ENCODE data around the gene ZBBX. TPM values are rescaled to one million over a fixed set of nuclear protein-coding genes. Genes with fewer than 3 reads are reported as not detected.

ZBBX gene
- total and polyA plus RNA-seq, 4 donors = not detected

DNA sequence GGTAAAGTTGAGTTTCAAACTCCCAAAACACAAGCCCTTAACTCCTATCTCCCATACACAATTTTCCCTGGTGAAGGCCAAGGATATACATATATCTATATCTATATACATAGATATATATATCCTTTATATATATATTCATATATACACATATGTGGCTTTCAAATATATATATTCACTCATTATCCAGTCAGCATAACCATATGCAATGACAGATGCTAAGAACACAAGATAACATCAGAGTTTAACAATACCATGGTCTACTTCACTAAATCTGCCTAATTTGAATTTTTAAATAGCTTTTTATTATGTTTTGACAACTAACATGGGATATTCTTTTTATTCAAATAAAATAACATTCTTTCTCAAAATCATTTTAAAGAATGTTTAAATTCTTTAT lies 24.7 kb downstream of the ZBBX start:
- no peak for TF ChIP-seq NR2F2 (IDR thresholded peaks at IDR 0.05)

DNA sequence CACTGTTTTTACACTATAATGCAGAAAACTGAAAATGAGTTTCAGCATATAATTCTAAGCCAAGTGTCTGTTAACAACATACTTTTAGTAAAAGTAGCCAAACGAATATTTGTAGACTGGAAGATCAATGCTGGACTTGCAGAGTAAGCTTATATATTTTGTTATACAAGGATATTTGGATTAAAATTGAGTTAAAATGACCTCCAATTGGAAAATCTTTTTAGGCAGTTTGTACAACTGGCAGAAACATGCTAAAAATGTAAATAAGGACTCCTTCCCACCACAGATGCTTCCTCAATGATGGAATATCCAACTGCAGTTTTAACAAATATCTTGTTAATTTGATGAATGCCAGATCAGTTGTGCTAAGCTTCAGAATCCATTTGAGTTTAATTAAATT lies 25.3 kb downstream of the ZBBX start:
- no peak overlapping the region for H3K27ac ChIP-seq (ENCODE audit: low read depth in 1 of 2, low read length in 2 of 2)
- WGBS = 57% methylated on average over 1 of the region's 1 CpG
- no peak overlapping the region for H3K9ac ChIP-seq (ENCODE audit: low read depth in 1 of 2, low read length in 2 of 2)
- H3K4me1 ChIP-seq (ENCODE audit: control insufficient read depth in 4 of 4, insufficient read depth in 4 of 4, low read length in 3 of 4) = no peaks in the 10 kb centered on the region
- TF ChIP-seq RXRA (IDR thresholded peaks at IDR 0.05) (no peak), HNF4A (conservative IDR thresholded peaks at IDR 0.05) (no peak), FOXA2 (IDR thresholded peaks at IDR 0.05) (no peak), JUND (IDR thresholded peaks at IDR 0.05) (no peak)
- TF ChIP-seq, protein P1, sequence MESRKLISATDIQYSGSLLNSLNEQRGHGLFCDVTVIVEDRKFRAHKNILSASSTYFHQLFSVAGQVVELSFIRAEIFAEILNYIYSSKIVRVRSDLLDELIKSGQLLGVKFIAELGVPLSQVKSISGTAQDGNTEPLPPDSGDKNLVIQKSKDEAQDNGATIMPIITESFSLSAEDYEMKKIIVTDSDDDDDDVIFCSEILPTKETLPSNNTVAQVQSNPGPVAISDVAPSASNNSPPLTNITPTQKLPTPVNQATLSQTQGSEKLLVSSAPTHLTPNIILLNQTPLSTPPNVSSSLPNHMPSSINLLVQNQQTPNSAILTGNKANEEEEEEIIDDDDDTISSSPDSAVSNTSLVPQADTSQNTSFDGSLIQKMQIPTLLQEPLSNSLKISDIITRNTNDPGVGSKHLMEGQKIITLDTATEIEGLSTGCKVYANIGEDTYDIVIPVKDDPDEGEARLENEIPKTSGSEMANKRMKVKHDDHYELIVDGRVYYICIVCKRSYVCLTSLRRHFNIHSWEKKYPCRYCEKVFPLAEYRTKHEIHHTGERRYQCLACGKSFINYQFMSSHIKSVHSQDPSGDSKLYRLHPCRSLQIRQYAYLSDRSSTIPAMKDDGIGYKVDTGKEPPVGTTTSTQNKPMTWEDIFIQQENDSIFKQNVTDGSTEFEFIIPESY (IDR thresholded peaks at IDR 0.05) = no peak
- TF ChIP-seq, protein P2, sequence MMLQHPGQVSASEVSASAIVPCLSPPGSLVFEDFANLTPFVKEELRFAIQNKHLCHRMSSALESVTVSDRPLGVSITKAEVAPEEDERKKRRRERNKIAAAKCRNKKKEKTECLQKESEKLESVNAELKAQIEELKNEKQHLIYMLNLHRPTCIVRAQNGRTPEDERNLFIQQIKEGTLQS (IDR thresholded peaks at IDR 0.05) = no peak
- H3K9me3 ChIP-seq (ENCODE audit: control insufficient read depth in 4 of 4, low read length in 3 of 4) = no peaks in the 10 kb centered on the region
- no peaks in the 10 kb centered on the region for H3K27me3 ChIP-seq (ENCODE audit: control insufficient read depth in 4 of 4, insufficient read depth in 4 of 4, low read length in 3 of 4)
- H3K4me3 ChIP-seq (ENCODE audit: low read depth in 1 of 3, low read length in 3 of 3) = no peak overlapping the region
- no peak for DNase-seq (ENCODE audit: low spot score)
- no peaks in the 10 kb centered on the region for H3K36me3 ChIP-seq (ENCODE audit: control insufficient read depth in 4 of 4, insufficient read depth in 3 of 4, low read depth in 1 of 4, low read length in 3 of 4)

More for the DNA sequence above, 24.7 kb downstream of the ZBBX start:
- no peak overlapping the region for H3K9ac ChIP-seq (ENCODE audit: low read depth in 1 of 2, low read length in 2 of 2)
- H3K27me3 ChIP-seq (ENCODE audit: control insufficient read depth in 4 of 4, insufficient read depth in 4 of 4, low read length in 3 of 4) = no peaks in the 10 kb centered on the region
- H3K36me3 ChIP-seq (ENCODE audit: control insufficient read depth in 4 of 4, insufficient read depth in 3 of 4, low read depth in 1 of 4, low read length in 3 of 4) = no peaks in the 10 kb centered on the region
- H3K4me3 ChIP-seq (ENCODE audit: low read depth in 1 of 3, low read length in 3 of 3) = no peak overlapping the region
- no peaks in the 10 kb centered on the region for H3K9me3 ChIP-seq (ENCODE audit: control insufficient read depth in 4 of 4, low read length in 3 of 4)
- no peak overlapping the region for H3K27ac ChIP-seq (ENCODE audit: low read depth in 1 of 2, low read length in 2 of 2)
- no peak for DNase-seq (ENCODE audit: low spot score)
- no peaks in the 10 kb centered on the region for H3K4me1 ChIP-seq (ENCODE audit: control insufficient read depth in 4 of 4, insufficient read depth in 4 of 4, low read length in 3 of 4)

DNA sequence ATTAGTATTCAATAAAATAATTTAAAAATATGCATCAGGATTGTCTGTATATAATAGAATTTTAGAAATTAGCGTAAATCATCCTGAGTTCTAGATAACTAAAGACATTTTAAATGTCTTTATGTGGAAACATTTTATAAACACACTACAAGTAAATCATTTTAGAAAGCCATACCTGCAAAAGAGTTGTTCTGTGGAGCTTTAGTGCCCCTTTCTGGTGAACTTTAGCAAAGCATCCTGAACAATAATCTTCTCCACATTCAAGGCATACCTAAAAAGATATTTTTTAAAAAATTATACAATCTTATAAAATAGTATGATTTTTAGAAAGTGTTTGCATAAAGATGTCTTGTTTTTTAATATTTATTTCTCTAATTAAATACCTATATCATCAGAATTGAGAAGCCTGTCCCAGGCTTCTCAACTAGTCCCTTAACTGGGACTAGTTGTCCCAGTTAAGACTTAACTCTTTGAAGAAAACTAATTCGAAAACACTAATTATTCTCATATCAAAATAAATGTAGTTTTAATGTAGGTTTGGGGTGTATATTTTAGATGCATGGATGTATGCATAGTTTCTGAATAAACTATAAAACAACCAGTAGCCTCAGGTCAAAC lies 29.7 kb downstream of the ZBBX start:
- no peak overlapping the region for H3K9ac ChIP-seq (ENCODE audit: low read depth in 1 of 2, low read length in 2 of 2)

More for the DNA sequence above, 29.7 kb downstream of the ZBBX start:
- WGBS = 13% methylated on average over 2 of the region's 2 CpGs
- Histone ChIP-seq H3K9me3 (ENCODE audit: control insufficient read depth in 4 of 4, low read length in 3 of 4) (no peaks in the 10 kb centered on the region), H3K36me3 (ENCODE audit: control insufficient read depth in 4 of 4, insufficient read depth in 3 of 4, low read depth in 1 of 4, low read length in 3 of 4) (no peaks in the 10 kb centered on the region), H3K4me1 (ENCODE audit: control insufficient read depth in 4 of 4, insufficient read depth in 4 of 4, low read length in 3 of 4) (peaks cover 0 to 6% (median 1%) of the 10 kb centered on the region in 4 donors), H3K27me3 (ENCODE audit: control insufficient read depth in 4 of 4, insufficient read depth in 4 of 4, low read length in 3 of 4) (no peaks in the 10 kb centered on the region), H3K4me3 (ENCODE audit: low read depth in 1 of 3, low read length in 3 of 3) (no peak overlapping the region), H3K27ac (ENCODE audit: low read depth in 1 of 2, low read length in 2 of 2) (no peak overlapping the region)
- DNase-seq (ENCODE audit: low spot score) = no peak
- TF ChIP-seq, protein P3, sequence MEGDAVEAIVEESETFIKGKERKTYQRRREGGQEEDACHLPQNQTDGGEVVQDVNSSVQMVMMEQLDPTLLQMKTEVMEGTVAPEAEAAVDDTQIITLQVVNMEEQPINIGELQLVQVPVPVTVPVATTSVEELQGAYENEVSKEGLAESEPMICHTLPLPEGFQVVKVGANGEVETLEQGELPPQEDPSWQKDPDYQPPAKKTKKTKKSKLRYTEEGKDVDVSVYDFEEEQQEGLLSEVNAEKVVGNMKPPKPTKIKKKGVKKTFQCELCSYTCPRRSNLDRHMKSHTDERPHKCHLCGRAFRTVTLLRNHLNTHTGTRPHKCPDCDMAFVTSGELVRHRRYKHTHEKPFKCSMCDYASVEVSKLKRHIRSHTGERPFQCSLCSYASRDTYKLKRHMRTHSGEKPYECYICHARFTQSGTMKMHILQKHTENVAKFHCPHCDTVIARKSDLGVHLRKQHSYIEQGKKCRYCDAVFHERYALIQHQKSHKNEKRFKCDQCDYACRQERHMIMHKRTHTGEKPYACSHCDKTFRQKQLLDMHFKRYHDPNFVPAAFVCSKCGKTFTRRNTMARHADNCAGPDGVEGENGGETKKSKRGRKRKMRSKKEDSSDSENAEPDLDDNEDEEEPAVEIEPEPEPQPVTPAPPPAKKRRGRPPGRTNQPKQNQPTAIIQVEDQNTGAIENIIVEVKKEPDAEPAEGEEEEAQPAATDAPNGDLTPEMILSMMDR (IDR thresholded peaks at IDR 0.05; ENCODE audit: low read depth, low read length, missing input control) = peak; percentile 73
- TF ChIP-seq FOXA1 (IDR thresholded peaks at IDR 0.05) (no peak), RAD21 (IDR thresholded peaks at IDR 0.05) (peak; percentile 87 to 89), YY1 (IDR thresholded peaks at IDR 0.05) (no peak)
